DND-41 (cell line): ENCODE data around the gene TSPAN10.

ENCODE experiments used
- EZH2 ChIP-seq: IDR thresholded peaks from 3 replicates; pipeline ENCODE4 v1.6.1; 2012; ENCODE audit warnings: borderline replicate concordance, low read depth, mild to moderate bottlenecking, moderate library complexity, low read length, inconsistent platforms; ENCODE audit not compliant: severe bottlenecking
- TF ChIP-seq, protein P1 (sequence below): IDR thresholded peaks from 2 replicates; pipeline ENCODE4 v1.5.1; 2012; ENCODE audit warnings: borderline replicate concordance, low read length, moderate library complexity, mild to moderate bottlenecking; ENCODE audit not compliant: poor library complexity, severe bottlenecking; ENCODE audit errors: extremely low read depth

DNA sequence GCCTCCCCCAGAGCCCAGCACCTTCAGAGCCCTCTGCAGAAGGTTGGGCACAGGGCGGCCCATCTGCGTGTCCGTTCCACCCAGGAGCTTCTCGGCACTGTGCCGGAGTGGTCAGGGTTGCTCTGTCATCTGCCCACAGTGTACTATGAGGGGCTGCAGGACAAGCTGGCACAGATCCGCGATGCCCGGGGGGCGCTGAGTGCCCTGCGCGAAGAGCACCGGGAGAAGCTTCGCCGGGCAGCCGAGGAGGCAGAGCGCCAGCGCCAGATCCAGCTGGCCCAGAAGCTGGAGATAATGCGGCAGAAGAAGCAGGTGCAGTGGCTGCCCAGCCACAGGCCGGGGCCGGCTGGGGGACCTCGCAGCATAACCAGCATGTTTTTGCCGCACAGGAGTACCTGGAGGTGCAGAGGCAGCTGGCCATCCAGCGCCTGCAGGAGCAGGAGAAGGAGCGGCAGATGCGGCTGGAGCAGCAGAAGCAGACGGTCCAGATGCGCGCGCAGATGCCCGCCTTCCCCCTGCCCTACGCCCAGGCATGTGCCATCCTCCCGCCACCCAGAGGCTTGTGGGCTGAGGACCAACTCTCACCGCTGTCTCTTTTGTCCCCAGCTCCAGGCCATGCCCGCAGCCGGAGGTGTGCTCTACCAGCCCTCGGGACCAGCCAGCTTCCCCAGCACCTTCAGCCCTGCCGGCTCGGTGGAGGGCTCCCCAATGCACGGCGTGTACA lies 59.4 kb downstream of the TSPAN10 start:
- TF ChIP-seq, protein P1, sequence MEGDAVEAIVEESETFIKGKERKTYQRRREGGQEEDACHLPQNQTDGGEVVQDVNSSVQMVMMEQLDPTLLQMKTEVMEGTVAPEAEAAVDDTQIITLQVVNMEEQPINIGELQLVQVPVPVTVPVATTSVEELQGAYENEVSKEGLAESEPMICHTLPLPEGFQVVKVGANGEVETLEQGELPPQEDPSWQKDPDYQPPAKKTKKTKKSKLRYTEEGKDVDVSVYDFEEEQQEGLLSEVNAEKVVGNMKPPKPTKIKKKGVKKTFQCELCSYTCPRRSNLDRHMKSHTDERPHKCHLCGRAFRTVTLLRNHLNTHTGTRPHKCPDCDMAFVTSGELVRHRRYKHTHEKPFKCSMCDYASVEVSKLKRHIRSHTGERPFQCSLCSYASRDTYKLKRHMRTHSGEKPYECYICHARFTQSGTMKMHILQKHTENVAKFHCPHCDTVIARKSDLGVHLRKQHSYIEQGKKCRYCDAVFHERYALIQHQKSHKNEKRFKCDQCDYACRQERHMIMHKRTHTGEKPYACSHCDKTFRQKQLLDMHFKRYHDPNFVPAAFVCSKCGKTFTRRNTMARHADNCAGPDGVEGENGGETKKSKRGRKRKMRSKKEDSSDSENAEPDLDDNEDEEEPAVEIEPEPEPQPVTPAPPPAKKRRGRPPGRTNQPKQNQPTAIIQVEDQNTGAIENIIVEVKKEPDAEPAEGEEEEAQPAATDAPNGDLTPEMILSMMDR: no peak
- TF ChIP-seq EZH2: no peak
